HG02763 (cell line): ENCODE results near the gene IGIP.

Experiments used
- ATAC-seq: cut with Tn5 transposase; IDR thresholded peaks from one replicate; pipeline ENCODE4 v1.9.1; 2021; ENCODE audit warnings: mild to moderate bottlenecking, moderate library complexity; ENCODE audit not compliant: unreplicated experiment

The IGIP gene

GRCh38 chr5:140162275-140162674 is 36.5 kb downstream of the IGIP start:
- no peak for ATAC-seq

- no peak for ATAC-seq
Observed at GRCh38 chr5:140162781-140163180, 37.0 kb downstream of the IGIP start.

GRCh38 chr5:140165101-140165922 is 39.6 kb downstream of the IGIP start:
- no peak for ATAC-seq

- ATAC-seq, result no peak
Observed at GRCh38 chr5:140165923-140166270, 40.2 kb downstream of the IGIP start.

- ATAC-seq, result no peak
Observed at GRCh38 chr5:140166911-140167310, 41.2 kb downstream of the IGIP start.

- no peak for ATAC-seq
Observed at GRCh38 chr5:140168371-140168770, 42.6 kb downstream of the IGIP start.

- no peak for ATAC-seq
Observed at GRCh38 chr5:140169410-140169809, 43.7 kb downstream of the IGIP start.

- no peak for ATAC-seq
Observed at GRCh38 chr5:140172483-140172882, 46.7 kb downstream of the IGIP start.

- no peak for ATAC-seq
Observed at GRCh38 chr5:140174014-140174413, 48.3 kb downstream of the IGIP start.

GRCh38 chr5:140174465-140175366 is 49.0 kb downstream of the IGIP start, which contains the start of gene CYSTM1:
CYSTM1 (plus strand) TSS chr5:140175188; CDS start chr5:140194466, 19,278 bp downstream.
- peak; percentile 90 for ATAC-seq

GRCh38 chr5:140175367-140176030 is 49.8 kb downstream of the IGIP start:
- peak; percentile 32 for ATAC-seq

GRCh38 chr5:140176031-140176387 is 50.3 kb downstream of the IGIP start:
- no peak for ATAC-seq

GRCh38 chr5:140178086-140178410 is 52.3 kb downstream of the IGIP start:
- no peak for ATAC-seq

GRCh38 chr5:140178482-140179116 is 52.9 kb downstream of the IGIP start:
- no peak for ATAC-seq
